ENCODE measurements around the gene DNM3.

The DNM3 gene

DNA sequence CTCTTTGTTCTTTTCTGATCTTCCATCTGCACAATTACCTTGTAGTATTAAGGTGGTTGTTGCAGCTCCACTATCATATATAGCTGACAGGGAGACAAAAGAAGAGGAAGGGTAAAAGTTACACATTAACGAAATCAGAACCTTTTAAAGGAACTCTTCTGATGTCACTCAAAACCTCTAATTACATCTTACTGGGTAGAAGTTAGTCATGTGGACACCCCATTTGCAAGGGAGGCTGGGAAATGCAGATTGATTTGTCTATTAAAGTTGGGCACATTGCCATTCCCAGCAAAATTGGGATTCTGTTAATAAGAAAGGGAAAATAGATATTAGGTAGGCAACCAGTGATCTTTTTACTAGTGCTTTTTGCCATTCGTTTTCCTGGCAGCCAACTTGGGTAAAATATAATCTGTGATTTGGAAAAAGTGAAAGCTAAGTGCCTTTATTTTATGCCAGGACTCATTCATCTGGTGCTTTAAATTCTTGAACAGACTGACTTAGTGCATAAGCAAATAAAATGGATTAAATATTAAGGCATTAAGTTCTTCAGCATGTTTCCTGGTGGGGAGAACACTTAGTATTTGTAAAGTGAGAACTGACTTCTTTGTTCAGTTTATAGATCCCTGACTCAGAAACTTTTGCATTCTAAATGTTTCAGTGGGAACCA, 71.3 kb downstream of the DNM3 start:
- in situ Hi-C loops (cut with HindIII; ENCODE audit: low sequenced_read_pairs): no loop called here

DNA sequence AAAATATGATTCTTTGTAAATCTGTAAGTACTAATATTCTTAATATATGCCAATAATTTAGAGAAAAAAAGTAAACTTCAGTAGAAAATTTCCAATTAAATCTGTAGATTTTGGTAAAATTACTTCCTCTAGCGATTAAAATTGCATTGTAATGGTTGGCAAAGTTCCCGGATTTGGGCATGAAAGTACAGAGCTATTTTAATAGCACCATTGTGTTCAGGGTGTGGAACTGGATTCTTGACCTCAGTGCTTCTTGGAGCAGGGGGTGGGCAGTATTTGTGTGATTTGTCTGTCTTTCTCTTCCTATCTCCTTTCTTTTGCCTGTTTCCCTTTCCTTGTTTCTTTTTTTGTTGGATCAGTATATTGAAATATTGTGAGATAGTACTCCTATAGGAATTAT, 72.1 kb downstream of the DNM3 start:
- in situ Hi-C loops (cut with HindIII; ENCODE audit: low sequenced_read_pairs): no loop called here

DNA sequence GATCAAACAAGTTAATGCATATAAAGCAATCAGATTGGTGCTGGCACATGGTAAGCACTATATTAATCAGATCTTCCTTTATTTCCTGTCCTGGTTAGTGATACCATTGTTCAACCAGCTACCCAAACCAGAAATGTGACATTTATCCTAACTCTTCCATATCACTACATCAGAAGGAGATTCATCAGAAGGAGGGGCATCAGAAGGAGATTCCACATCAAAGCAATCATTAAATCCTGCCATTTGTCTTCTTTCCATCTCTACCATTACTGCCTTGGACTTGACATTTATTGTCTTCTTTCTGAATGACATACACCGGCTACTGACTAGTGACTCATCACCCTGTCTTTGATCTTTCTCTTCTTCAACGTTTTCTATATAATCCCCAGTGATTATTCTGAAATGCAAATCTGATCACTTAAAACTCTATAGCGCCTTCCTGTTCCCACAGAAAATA, 75.0 kb downstream of the DNM3 start:
- in situ Hi-C loops (cut with HindIII; ENCODE audit: low sequenced_read_pairs): no loop called here

DNA sequence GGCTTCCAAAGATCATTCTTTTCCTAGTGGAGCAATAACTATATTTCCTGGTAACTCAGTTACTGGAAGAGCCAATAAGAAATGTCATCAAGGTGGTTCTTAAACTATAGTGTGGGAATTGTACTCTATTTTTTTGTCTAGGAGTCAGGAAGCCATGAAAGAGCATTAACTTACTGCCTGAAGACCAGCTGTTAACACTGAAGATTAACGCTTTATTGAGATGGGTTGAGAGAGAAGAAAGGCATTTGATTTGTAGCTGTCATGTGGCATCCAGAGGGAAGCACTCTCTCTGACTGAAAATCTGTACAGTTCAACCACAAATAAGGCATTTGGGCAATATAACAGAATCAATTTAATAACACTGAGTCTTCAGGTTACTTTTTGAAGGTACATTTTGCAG, 76.0 kb downstream of the DNM3 start:
- in situ Hi-C loops (cut with HindIII; ENCODE audit: low sequenced_read_pairs): no loop called here

DNA sequence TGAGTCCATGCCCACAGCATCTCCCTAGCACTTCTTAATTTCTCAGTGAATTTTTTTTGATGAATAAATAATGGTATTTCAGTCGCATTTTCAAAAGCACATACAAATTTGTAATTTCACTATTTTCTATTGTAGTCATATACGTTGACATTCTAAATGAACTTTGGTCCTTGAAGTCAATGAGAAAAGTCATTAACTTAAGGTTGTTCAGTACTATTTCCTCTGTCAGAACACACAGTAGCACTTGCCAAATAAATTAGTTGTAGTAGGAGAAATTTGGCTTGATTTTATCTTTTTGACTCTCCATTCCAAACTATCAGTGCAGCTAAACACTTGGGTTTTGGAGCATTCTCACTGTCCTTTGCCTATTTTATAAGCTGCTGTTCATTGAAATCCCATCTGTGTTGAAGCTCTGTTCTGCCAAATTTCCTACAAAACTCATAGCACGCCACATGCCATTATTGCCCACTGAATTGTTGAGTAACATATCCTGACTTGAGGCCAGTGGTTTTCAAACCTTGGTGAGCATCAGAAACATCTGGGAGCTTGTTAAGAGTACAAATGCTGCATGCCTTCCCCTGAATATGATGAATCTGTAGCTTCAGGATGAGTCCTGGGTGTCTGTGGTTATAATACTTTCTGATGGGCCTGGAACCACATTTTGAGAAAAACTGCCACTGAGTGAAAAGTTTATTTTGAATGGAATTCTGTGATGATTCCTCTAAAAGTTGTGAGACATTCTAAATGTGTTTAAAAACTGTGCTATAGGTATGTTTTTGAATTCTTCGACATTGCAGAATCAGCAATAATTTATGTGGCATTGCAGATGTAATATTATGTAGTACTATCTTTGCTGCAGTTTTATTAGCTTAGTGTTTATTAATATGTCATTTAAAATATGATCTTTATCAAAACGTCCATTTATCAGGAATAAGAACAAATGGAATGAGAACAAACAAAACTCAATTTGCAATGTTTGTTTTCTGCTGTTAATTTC, 78.9 kb downstream of the DNM3 start:
- in situ Hi-C loops (cut with HindIII; ENCODE audit: low sequenced_read_pairs): no loop called here

DNA sequence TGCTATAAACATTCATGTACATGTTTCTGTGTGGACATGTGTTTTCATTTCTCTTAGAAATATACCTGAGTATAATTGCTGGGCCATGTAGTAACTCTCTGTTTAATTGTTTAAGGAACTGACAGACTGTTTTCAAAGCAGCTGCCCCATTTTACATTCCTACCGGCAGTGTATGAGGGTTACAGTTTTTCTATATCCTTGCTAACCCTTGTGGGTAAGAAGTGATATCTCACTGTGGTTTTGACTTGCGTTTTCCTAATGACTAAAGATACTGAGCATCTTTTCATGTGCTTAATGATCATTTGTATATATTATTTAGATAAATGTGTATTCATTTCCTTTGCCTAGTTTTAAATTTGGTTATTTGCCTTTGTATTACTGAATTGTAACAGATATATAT, 81.7 kb downstream of the DNM3 start:
- in situ Hi-C loops (cut with HindIII; ENCODE audit: low sequenced_read_pairs): no loop called here

DNA sequence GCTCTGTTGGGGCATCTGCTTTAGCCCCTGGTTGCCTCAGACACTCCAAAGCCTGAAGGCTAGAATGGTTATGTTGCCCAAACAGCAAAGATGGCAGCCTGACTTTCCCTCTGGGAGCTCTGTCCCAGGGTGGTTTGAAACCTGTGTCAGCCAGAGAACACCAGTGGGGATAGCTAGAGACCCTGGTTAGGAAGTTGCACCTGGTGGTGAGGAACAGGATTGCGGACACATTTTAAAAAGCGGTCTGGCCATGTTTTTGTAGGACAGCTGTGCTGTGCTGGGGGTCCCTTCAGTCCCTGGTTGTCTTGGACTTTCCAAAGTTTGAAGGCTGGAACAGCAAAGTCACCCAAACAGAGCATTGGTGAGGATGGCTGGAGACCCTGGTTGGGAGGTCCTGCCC, 87.8 kb downstream of the DNM3 start:
- in situ Hi-C loops (cut with HindIII; ENCODE audit: low sequenced_read_pairs): no loop called here

DNA sequence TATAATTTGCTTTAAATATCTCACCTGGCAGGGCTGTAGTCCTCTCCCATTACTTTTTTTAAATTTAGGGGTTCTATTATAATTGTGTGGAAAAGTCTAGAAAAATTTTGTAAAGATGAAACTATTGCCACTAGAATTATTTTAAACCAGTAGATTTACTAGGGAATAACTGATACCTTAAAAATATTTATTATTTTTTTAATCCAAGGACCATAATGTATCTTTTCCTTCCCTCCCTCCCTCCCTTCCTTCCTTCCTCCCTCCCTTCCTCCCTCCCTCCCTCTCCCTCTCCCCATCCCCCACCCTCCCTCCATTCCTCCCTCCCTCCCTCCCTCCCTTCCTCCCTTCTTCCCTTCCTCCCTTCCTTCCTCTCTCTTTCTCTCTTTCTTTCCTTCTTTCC, 90.5 kb downstream of the DNM3 start:
- in situ Hi-C loops (cut with HindIII; ENCODE audit: low sequenced_read_pairs): no loop called here

DNA sequence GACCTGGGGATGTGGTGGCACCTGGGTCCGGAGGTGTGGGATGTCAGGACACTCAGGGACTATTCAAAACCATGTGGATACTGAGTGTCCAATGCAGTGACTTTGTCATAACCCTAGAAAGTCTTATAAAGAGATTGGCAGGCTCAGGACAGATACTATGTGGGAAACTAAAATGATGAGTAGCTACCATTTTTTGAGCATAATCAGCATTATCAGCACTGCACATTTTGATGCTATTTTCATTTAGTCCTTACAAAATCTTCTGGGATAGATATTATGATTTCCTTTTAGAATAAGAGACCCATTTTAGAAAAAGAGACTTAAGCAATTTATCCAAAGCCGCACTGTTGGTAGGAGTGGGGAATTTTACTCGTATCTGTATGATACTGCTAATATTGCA, 93.4 kb downstream of the DNM3 start:
- in situ Hi-C loops (cut with HindIII; ENCODE audit: low sequenced_read_pairs): no loop called here

DNA sequence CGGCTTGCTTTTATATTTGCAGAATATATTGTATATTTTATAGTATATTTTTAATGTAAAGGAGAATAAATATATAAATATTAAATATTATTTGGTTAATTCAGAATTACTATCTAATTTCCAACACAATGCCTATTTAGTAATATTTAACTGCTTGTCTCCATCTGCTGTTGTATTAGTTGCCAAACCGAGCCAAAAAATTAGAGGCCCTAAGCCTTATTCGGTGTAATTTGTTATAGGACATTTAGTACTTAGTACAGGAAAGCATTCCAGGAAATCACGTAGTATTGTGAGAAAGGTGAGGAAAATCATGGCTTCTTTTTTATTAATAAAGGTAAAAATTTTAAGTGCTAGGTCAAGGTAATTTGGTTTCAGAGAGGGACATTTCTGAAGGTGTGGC, 93.8 kb downstream of the DNM3 start:
- in situ Hi-C loops (cut with HindIII; ENCODE audit: low sequenced_read_pairs): no loop called here

DNA sequence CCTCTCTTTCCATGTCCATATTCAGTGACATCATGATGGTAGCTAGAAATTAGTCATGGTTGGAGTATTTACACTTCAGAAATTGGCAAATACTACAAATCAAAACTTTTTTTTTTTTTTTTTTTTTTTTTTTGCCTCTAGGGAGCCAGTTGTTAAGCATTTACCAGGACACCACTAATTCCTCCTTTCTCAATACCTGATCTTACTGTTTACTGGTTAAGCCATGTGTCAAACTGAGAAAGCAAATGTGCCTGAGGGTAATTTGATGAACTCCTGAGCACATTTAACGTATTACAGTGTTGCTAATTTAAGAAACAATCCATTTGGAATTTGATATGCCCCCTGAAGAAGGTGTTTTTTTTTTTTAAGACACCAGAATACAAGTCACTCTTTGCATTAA, 94.4 kb downstream of the DNM3 start:
- in situ Hi-C loops (cut with HindIII; ENCODE audit: low sequenced_read_pairs): no loop called here

DNA sequence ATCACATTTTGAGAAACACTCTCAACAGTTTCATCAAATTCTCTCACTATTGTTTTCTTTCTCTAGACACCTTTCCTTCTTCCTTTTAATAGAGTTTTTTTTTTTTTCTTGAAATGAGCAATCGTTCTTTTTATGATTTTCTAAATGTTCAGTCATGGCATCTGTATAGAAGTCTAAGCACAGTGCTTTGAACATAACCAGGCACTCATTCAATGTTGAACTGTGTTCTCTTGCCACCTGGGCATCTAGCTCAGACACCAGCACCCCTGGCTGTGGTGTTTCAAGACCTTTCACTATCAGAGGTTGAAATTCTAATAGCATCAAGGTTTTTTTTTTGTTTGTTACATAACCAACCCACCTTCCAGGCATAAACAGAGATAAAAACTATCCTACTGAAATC, 96.6 kb downstream of the DNM3 start:
- in situ Hi-C loops (cut with HindIII; ENCODE audit: low sequenced_read_pairs): no loop called here

DNA sequence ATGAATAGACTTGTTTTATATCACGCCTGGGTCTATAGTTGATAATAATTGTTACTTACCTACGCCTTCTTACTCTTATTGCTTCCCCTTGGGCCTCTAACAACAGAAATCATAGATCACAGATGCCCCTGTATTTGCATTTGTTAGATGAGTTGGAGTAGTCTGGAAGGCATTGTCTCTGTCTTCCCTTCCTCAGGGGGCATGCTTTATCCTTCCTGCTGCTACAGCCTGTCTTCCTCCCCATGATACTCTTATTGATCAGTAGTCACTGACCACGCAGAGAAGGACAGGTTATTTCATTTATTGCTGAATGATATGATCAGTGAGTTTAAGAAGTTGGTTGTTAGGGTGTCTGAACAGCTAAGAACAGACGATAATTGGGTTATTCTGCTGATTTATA, 98.4 kb downstream of the DNM3 start:
- in situ Hi-C loops (cut with HindIII; ENCODE audit: low sequenced_read_pairs): loop anchor here (10.0 kb wide), 1 partner anchor 55 kb away; no protein-coding TSS in a partner anchor

DNA sequence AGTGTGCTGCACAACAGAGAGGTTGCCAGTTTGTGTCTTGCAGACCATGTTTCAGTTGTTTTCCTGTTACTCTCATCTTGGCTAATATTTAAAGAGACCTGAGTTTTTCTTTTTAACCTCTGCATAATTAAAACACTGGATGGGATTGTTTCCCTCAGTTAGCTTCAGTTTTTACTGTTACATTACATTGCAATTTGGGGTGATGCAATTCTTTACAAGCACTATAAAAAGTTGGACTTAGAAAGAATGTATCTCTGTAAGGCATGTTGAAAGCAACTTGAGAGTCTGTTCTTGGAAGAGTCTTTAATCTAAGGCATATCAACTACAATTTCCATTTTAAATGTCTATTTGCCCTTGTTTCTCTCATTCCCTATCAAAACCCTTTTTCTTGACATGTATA, 99.1 kb downstream of the DNM3 start:
- in situ Hi-C loops (cut with HindIII; ENCODE audit: low sequenced_read_pairs): loop anchor here (10.0 kb wide), 1 partner anchor 56 kb away; no protein-coding TSS in a partner anchor

DNA sequence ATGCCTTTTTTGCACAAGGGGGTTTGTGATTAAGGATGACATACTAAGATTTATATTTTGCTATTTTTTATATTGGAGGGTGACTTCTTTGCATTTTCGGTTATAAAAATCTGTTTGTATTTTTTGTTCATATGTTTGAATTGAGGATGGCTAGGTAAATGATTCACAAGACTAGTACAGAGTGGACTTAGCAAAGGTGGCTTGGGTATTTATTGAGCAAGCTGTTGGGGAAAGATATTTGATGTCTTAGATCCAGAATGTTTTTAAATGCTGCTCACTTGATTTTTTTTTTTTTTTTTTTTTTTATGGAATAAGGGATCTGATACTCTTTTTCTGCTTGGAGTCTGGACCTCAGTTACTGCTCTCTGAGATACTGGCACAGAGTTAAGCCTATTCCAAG, 100.6 kb downstream of the DNM3 start:
- in situ Hi-C loops (cut with HindIII; ENCODE audit: low sequenced_read_pairs): loop anchor here (10.0 kb wide), 1 partner anchor 57 kb away; no protein-coding TSS in a partner anchor

DNA sequence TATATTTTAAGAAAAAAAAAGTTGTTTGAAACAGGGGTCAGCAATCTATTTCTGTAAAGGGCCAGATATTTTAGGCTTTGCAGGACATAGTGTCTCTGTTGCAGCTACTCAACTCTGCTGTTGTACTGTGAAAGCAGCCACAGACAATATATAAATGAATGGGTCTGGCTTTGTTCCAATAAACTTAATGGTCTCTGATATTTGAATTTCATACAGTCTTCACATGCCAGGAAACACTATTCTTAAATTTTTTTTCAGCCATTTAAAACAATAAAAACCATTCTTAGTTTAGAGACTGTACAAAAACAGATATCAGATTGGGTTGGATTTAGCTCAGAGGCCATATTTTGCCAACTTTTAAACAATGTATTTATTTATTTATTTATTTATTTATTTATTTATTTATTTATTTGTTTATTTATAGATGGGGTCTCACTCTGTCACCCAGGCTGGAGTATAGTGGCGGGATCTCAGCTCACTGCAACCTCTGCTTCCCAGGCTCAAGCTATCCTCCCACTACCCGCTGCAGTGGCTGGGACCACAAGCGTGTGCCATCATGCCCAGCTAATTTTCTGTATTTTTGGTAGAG, 102.8 kb downstream of the DNM3 start:
- in situ Hi-C loops (cut with HindIII; ENCODE audit: low sequenced_read_pairs): loop anchor here (10.0 kb wide), 1 partner anchor 59 kb away; no protein-coding TSS in a partner anchor

DNA sequence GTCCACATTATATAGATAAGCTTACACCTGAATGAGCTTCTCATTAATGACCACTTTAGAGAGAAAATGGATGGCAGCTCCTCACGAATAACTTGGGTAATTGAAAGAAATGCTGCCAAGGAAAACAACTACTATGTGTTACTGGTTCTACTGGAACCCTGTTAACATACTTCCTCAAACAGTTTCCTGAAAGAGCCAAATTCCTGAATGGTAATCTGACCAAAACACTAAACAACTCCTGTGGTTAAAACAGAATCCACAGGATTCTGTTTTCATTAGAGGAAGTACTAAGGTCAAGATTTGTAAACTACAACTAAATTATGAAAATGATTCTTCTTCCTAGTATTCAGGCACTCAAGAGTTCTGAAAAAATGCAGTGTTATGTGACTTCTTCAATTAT, 107.2 kb downstream of the DNM3 start:
- in situ Hi-C loops (cut with HindIII; ENCODE audit: low sequenced_read_pairs): loop anchor here (10.0 kb wide), 1 partner anchor 64 kb away; no protein-coding TSS in a partner anchor

DNA sequence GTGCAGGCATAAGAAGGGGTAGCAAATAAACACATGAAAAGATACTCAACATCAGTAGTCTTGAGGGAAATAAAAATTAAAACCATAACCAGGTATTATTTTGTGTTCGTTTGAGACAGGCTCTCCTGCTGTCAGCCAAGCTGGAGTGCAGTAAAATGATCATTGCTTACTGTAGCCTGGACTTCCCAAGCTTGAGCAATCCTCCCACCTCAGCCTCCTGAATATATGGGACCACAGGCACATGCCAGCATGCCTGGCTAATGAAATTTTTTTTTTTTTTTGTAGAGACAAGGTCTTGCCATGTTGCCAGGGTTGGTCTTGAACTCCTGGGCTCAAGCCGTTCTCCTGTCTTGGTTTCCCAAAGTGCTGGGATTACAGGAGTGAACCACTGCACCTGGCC, 108.0 kb downstream of the DNM3 start:
- in situ Hi-C loops (cut with HindIII; ENCODE audit: low sequenced_read_pairs): loop anchor here (10.0 kb wide), 1 partner anchor 65 kb away; no protein-coding TSS in a partner anchor

DNA sequence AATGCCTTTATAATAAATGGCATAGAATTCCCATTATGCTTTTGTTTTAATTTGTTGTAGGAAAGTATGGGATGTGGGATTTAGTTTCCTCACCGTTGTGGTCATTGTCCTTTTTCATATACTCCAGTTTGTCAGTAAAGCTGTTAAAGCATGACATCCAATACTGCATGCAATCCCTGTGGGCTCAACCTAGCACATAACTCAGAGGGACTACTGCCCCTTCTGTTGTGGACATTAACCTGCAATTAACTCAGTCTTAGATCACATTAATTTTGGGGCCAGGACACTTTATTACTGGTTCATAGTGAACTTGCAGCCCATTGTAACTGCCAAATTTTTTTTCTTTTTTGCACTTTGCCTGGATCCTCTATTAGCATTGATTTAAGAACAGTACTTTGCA, 112.5 kb downstream of the DNM3 start:
- in situ Hi-C loops (cut with HindIII; ENCODE audit: low sequenced_read_pairs): loop anchor here (25.0 kb wide), 1 partner anchor 317 kb away; no protein-coding TSS in a partner anchor

DNA sequence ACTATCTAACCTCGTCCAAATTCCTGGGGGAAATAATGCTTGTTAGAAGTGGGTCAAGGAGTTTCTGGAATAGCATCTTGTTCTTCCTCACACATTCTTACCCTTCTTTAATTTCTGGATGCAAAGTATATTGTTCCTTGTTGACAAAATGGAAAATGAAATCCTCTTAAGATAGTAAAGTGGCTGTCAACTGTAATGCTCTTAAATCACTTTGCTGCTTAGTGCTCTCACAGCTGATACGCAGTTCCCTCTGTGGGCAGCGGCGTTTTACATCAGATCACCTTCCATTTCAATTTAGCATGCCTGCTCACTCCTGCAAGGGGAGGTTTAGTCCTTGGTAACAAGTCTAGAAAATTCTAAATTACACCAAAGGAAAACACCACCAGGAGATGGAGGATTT, 113.1 kb downstream of the DNM3 start:
- in situ Hi-C loops (cut with HindIII; ENCODE audit: low sequenced_read_pairs): loop anchor here (25.0 kb wide), 1 partner anchor 317 kb away; no protein-coding TSS in a partner anchor

DNA sequence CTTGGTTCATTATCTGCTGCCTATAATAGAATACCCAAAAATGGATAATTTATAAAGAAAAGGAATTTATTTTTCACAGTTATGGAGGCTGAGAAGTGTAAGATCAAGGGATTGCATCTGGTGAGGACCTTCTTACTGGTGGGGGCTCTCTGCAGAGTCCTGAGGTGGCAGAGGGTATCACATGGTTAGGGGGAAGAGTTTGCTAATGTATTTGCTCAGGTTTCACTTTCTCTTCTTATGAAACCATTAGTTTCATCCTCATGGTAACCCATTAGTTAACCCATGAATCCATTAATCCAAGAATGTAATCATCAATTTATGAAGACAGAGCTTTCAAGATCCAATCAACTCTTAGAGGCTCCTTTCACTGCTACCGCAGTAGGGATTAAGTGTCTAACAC, 120.6 kb downstream of the DNM3 start:
- in situ Hi-C loops (cut with HindIII; ENCODE audit: low sequenced_read_pairs): loop anchor here (25.0 kb wide), 1 partner anchor 325 kb away; no protein-coding TSS in a partner anchor
